Measurements from ENCODE around the gene SP2.

- TF ChIP-seq CTCF (conservative IDR thresholded peaks at IDR 0.05; ENCODE audit: low read depth, low read length) = no peak
- TF ChIP-seq EZH2 (IDR thresholded peaks at IDR 0.05; ENCODE audit: low read length, unreplicated experiment) = no peak
These were observed 12.2 kb upstream of the SP2 start for GRCh38 chr17:47883589-47884426.
